ENCODE results near the gene RAPSN.

RAPSN gene

GRCh38 chr11:47430524-47430923 is 18.4 kb downstream of the RAPSN start:
- no peak overlapping the region for H3K27ac ChIP-seq (ENCODE audit: low read length)

GRCh38 chr11:47426062-47426956 is 22.6 kb downstream of the RAPSN start, which contains the start of gene PSMC3:
Gene PSMC3, minus strand, starts transcription at chr11:47426439. Its CDS starts 160 bp downstream, at chr11:47426279.
- Histone ChIP-seq H3K4me1 (ENCODE audit: insufficient read depth, low read length) (0 out of 2 replicates have a peak, but pooled peaks cover 3% of the 10 kb centered on the region), H3K9ac (ENCODE audit: low read depth, low read length) (peak within 1 kb of the TSS; percentile 97), H3K36me3 (ENCODE audit: insufficient read depth, low read depth, low read length) (peaks cover 41% of the 10 kb centered on the region), H3K27me3 (ENCODE audit: insufficient read depth, low read length) (no peaks in the 10 kb centered on the region), H3K9me3 (ENCODE audit: insufficient read depth, low read depth, low read length) (no peaks in the 10 kb centered on the region), H3K4me3 (ENCODE audit: low read length) (peak within 1 kb of the TSS; percentile 88), H3K27ac (ENCODE audit: low read length) (peak within 1 kb of the TSS; percentile 26)

More at GRCh38 chr11:47430524-47430923, 18.4 kb downstream of the RAPSN start:
- no peaks in the 10 kb centered on the region for H3K27me3 ChIP-seq (ENCODE audit: insufficient read depth, low read length)
- no peaks in the 10 kb centered on the region for H3K36me3 ChIP-seq (ENCODE audit: insufficient read depth, low read depth, low read length)
- H3K9ac ChIP-seq (ENCODE audit: low read depth, low read length) = no peak overlapping the region
- H3K4me3 ChIP-seq (ENCODE audit: low read length) = no peak overlapping the region
- H3K4me1 ChIP-seq (ENCODE audit: insufficient read depth, low read length) = no peaks in the 10 kb centered on the region
- no peaks in the 10 kb centered on the region for H3K9me3 ChIP-seq (ENCODE audit: insufficient read depth, low read depth, low read length)

GRCh38 chr11:47425611-47426010 is 23.3 kb downstream of the RAPSN start:
- H3K27ac ChIP-seq (ENCODE audit: low read length) = peak overlapping the region; percentile 26
- peaks cover 48% of the 10 kb centered on the region for H3K36me3 ChIP-seq (ENCODE audit: insufficient read depth, low read depth, low read length)
- H3K4me3 ChIP-seq (ENCODE audit: low read length) = peak overlapping the region; percentile 88
- peak overlapping the region; percentile 97 for H3K9ac ChIP-seq (ENCODE audit: low read depth, low read length)
- H3K4me1 ChIP-seq (ENCODE audit: insufficient read depth, low read length) = 0 out of 2 replicates have a peak, but pooled peaks cover 3% of the 10 kb centered on the region
- no peaks in the 10 kb centered on the region for H3K9me3 ChIP-seq (ENCODE audit: insufficient read depth, low read depth, low read length)
- H3K27me3 ChIP-seq (ENCODE audit: insufficient read depth, low read length) = no peaks in the 10 kb centered on the region

- no peak overlapping the region for H3K4me3 ChIP-seq (ENCODE audit: low read length)
- no peaks in the 10 kb centered on the region for H3K9me3 ChIP-seq (ENCODE audit: insufficient read depth, low read depth, low read length)
- H3K36me3 ChIP-seq (ENCODE audit: insufficient read depth, low read depth, low read length) = peaks cover 68% of the 10 kb centered on the region
- H3K4me1 ChIP-seq (ENCODE audit: insufficient read depth, low read length) = no peaks in the 10 kb centered on the region
- H3K27ac ChIP-seq (ENCODE audit: low read length) = no peak overlapping the region
- H3K27me3 ChIP-seq (ENCODE audit: insufficient read depth, low read length) = no peaks in the 10 kb centered on the region
- H3K9ac ChIP-seq (ENCODE audit: low read depth, low read length) = no peak overlapping the region
Observed at GRCh38 chr11:47418454-47419259, 30.3 kb downstream of the RAPSN start.

GRCh38 chr11:47417712-47418111 is 31.2 kb downstream of the RAPSN start:
- Histone ChIP-seq H3K4me3 (ENCODE audit: low read length) (no peak overlapping the region), H3K9ac (ENCODE audit: low read depth, low read length) (no peak overlapping the region), H3K27ac (ENCODE audit: low read length) (no peak overlapping the region), H3K36me3 (ENCODE audit: insufficient read depth, low read depth, low read length) (peaks cover 59% of the 10 kb centered on the region), H3K9me3 (ENCODE audit: insufficient read depth, low read depth, low read length) (no peaks in the 10 kb centered on the region), H3K27me3 (ENCODE audit: insufficient read depth, low read length) (no peaks in the 10 kb centered on the region), H3K4me1 (ENCODE audit: insufficient read depth, low read length) (no peaks in the 10 kb centered on the region)

GRCh38 chr11:47415949-47416472 is 32.9 kb downstream of the RAPSN start:
- no peaks in the 10 kb centered on the region for H3K27me3 ChIP-seq (ENCODE audit: insufficient read depth, low read length)
- no peaks in the 10 kb centered on the region for H3K9me3 ChIP-seq (ENCODE audit: insufficient read depth, low read depth, low read length)
- H3K9ac ChIP-seq (ENCODE audit: low read depth, low read length) = no peak overlapping the region
- H3K36me3 ChIP-seq (ENCODE audit: insufficient read depth, low read depth, low read length) = peaks cover 42% of the 10 kb centered on the region
- H3K4me1 ChIP-seq (ENCODE audit: insufficient read depth, low read length) = no peaks in the 10 kb centered on the region
- H3K4me3 ChIP-seq (ENCODE audit: low read length) = no peak overlapping the region
- H3K27ac ChIP-seq (ENCODE audit: low read length) = no peak overlapping the region

GRCh38 chr11:47415091-47415854 is 33.7 kb downstream of the RAPSN start:
- Histone ChIP-seq H3K27ac (ENCODE audit: low read length) (no peak overlapping the region), H3K9ac (ENCODE audit: low read depth, low read length) (no peak overlapping the region), H3K36me3 (ENCODE audit: insufficient read depth, low read depth, low read length) (peaks cover 35% of the 10 kb centered on the region), H3K27me3 (ENCODE audit: insufficient read depth, low read length) (no peaks in the 10 kb centered on the region), H3K9me3 (ENCODE audit: insufficient read depth, low read depth, low read length) (no peaks in the 10 kb centered on the region), H3K4me1 (ENCODE audit: insufficient read depth, low read length) (no peaks in the 10 kb centered on the region), H3K4me3 (ENCODE audit: low read length) (no peak overlapping the region)

- H3K36me3 ChIP-seq (ENCODE audit: insufficient read depth, low read depth, low read length) = peaks cover 29% of the 10 kb centered on the region
- H3K9me3 ChIP-seq (ENCODE audit: insufficient read depth, low read depth, low read length) = no peaks in the 10 kb centered on the region
- H3K4me1 ChIP-seq (ENCODE audit: insufficient read depth, low read length) = no peaks in the 10 kb centered on the region
- no peak overlapping the region for H3K4me3 ChIP-seq (ENCODE audit: low read length)
- H3K27me3 ChIP-seq (ENCODE audit: insufficient read depth, low read length) = no peaks in the 10 kb centered on the region
- no peak overlapping the region for H3K27ac ChIP-seq (ENCODE audit: low read length)
- no peak overlapping the region for H3K9ac ChIP-seq (ENCODE audit: low read depth, low read length)
Observed at GRCh38 chr11:47414685-47415070, 34.3 kb downstream of the RAPSN start.

- H3K27me3 ChIP-seq (ENCODE audit: insufficient read depth, low read length) = no peaks in the 10 kb centered on the region
- no peak overlapping the region for H3K4me3 ChIP-seq (ENCODE audit: low read length)
- H3K9me3 ChIP-seq (ENCODE audit: insufficient read depth, low read depth, low read length) = no peaks in the 10 kb centered on the region
- no peak overlapping the region for H3K9ac ChIP-seq (ENCODE audit: low read depth, low read length)
- H3K36me3 ChIP-seq (ENCODE audit: insufficient read depth, low read depth, low read length) = peaks cover 24% of the 10 kb centered on the region
- no peak overlapping the region for H3K27ac ChIP-seq (ENCODE audit: low read length)
- peaks cover 1% of the 10 kb centered on the region; the same call in 1 of the 2 replicates for H3K4me1 ChIP-seq (ENCODE audit: insufficient read depth, low read length)
Observed at GRCh38 chr11:47413908-47414684, 34.8 kb downstream of the RAPSN start.

GRCh38 chr11:47413351-47413750 is 35.6 kb downstream of the RAPSN start:
- H3K27ac ChIP-seq (ENCODE audit: low read length) = no peak overlapping the region
- H3K9ac ChIP-seq (ENCODE audit: low read depth, low read length) = no peak overlapping the region
- peaks cover 17% of the 10 kb centered on the region for H3K36me3 ChIP-seq (ENCODE audit: insufficient read depth, low read depth, low read length)
- no peaks in the 10 kb centered on the region for H3K27me3 ChIP-seq (ENCODE audit: insufficient read depth, low read length)
- H3K4me1 ChIP-seq (ENCODE audit: insufficient read depth, low read length) = peaks cover 5% of the 10 kb centered on the region; the same call in 1 of the 2 replicates
- no peak overlapping the region for H3K4me3 ChIP-seq (ENCODE audit: low read length)
- H3K9me3 ChIP-seq (ENCODE audit: insufficient read depth, low read depth, low read length) = no peaks in the 10 kb centered on the region

Data from iPS-20b (cell line).